Memory B cell (primary cell): ENCODE measurements around the gene REXO1.

Source experiments
- ATAC-seq: fragments of 150-1000 bp; cut with Tn5 transposase; 2 replicates; pipeline ENCODE4 v1.10.0; 2021; ENCODE audit warnings: low read depth, mild to moderate bottlenecking, moderate library complexity
- DNase-seq, 2 donors: peaks; one replicate each; pipeline ENCODE4 v3.0.0; 2022; ENCODE audit warnings: low spot score in 2 of 2
- H3K27ac Mint-ChIP-seq: one replicate; pipeline ENCODE4 v1.8.0; 2022; ENCODE audit warnings: mild to moderate bottlenecking, moderate library complexity, mixed read lengths
- H3K27me3 Mint-ChIP-seq: one replicate; pipeline ENCODE4 v1.8.0; 2022; ENCODE audit warnings: mixed read lengths
- H3K36me3 Mint-ChIP-seq: one replicate; pipeline ENCODE4 v1.8.0; 2022; ENCODE audit warnings: mild to moderate bottlenecking, mixed read lengths
- H3K4me1 Mint-ChIP-seq: one replicate; pipeline ENCODE4 v1.8.0; 2022; ENCODE audit warnings: mixed read lengths
- H3K4me3 Mint-ChIP-seq: one replicate; pipeline ENCODE4 v1.8.0; 2022; ENCODE audit warnings: mild to moderate bottlenecking, moderate library complexity, mixed read lengths
- H3K9me3 Mint-ChIP-seq: one replicate; pipeline ENCODE4 v1.8.0; 2022; ENCODE audit warnings: mixed read lengths

The REXO1 gene

GRCh38 chr19:1841209-1841924, 6.9 kb downstream of the REXO1 start:
- Mint-ChIP-seq H3K27ac (peak overlapping the region; percentile 35), H3K27me3 (no peaks in the 10 kb centered on the region), H3K4me1 (peaks cover 33% of the 10 kb centered on the region), H3K36me3 (peaks cover 5% of the 10 kb centered on the region), H3K9me3 (no peaks in the 10 kb centered on the region), H3K4me3 (no peak overlapping the region)
- DNase-seq, result no peak
- no peak for ATAC-seq

DNA sequence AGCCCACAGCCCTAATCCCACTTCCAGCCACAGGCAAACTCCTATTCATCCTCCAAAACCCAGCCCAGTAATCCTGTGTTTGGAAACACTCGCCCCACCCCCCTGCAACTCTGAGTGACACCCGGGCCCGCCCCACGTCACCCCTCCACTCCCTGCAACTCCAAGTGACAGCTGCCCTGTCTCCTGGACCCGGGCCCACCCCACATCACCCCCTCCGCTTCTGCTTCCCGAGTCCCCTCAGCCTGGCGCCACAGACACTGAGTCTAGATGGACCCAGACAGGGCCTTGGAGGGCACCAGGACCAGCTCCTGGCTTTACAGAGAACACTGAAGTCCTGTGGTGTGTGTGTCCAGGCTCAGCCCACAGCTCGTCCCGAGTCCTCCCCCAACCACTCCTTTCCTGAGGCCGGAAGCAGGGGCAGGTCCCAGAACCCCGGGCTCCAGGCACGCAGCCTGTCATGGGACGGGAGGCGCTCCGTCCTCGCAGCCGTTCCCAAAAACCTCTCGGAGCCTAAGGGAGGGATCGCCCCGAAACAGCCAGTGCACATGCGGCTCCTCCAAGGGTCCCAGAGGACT, 7.7 kb downstream of the REXO1 start:
- peaks cover 29% of the 10 kb centered on the region for H3K4me1 Mint-ChIP-seq
- DNase-seq (no peak), ATAC-seq (no peak)
- peaks cover 5% of the 10 kb centered on the region for H3K36me3 Mint-ChIP-seq
- no peak overlapping the region for H3K4me3 Mint-ChIP-seq
- no peaks in the 10 kb centered on the region for H3K27me3 Mint-ChIP-seq
- H3K27ac Mint-ChIP-seq, result peak overlapping the region; percentile 24
- H3K9me3 Mint-ChIP-seq, result no peaks in the 10 kb centered on the region

DNA sequence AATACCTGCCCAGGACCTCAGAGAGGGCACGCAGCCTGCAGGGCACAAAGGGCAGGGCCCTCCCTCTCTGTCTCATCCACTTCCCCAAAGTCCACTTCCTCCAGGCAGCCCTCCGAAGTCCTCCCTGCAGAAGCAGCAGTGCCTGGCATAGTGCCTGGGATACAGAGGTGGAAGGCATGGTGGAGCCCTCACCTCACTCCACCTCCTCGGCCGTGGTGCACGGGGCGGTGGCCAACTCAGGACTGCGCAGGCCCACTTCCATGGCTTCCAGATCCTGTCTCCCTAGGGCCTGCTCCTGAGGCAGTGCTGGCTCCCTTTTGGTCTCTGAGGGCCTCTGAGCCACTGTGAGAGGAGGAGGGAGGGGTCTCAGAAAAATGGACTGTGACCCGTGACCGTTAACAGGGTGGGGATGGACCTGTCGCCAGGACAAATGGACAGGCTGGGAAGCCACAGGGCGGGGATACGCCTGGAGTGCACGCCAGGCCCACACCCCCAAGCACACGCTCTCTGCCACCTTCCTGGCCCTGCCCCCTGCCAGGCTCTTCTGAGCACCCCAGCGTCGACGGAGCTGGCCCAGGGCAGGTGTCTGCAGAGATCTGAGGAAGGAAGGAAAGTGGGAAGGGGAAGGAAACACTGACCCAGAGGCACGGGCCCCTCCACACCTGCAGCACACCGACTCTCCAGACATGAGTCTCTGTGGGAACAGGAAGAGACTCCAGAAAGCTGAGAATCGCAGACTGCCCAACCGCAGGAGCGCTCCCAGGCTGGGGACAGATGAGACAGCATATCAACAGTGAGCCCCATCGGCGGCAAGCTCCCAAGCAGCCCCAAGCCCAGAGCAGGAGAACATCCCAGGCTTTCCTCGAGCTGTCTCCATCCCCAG, 8.4 kb downstream of the REXO1 start:
- H3K4me1 Mint-ChIP-seq, result peaks cover 28% of the 10 kb centered on the region
- ATAC-seq (no peak), DNase-seq (no peak)
- peaks cover 4% of the 10 kb centered on the region for H3K36me3 Mint-ChIP-seq
- peak overlapping the region; percentile 24 for H3K27ac Mint-ChIP-seq
- H3K27me3 Mint-ChIP-seq, result no peaks in the 10 kb centered on the region
- H3K9me3 Mint-ChIP-seq, result no peaks in the 10 kb centered on the region
- H3K4me3 Mint-ChIP-seq, result no peak overlapping the region

DNA sequence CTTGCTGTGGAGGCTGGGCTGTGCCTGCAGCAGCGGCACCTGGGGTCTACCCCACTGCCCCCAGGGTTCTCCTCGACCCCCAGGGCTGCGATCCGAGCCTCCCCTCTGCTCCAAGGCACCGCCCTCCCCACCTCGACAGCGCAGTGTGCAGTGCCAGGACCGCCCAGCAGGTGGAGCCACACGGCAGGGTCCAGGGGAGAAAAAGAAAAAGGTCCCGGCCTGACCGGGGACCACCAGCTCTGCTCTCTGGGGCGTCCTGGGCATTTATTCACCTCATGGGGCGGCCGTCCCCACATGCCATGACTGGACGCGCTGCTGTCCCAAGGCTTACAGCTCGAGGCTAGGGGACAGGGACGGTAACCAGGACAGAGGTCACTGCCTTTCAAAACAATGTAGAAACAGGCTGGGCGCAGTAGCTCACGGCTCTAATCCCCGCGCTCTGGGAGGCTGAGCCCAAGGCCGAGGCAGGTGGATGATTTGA, 10.6 kb downstream of the REXO1 start:
- Mint-ChIP-seq H3K27me3 (no peaks in the 10 kb centered on the region), H3K36me3 (peaks cover 3% of the 10 kb centered on the region), H3K27ac (no peak overlapping the region), H3K4me3 (no peak overlapping the region), H3K9me3 (no peaks in the 10 kb centered on the region), H3K4me1 (peaks cover 25% of the 10 kb centered on the region)
- ATAC-seq, result peak; percentile 71
- DNase-seq, result peak; percentile 67 to 82

DNA sequence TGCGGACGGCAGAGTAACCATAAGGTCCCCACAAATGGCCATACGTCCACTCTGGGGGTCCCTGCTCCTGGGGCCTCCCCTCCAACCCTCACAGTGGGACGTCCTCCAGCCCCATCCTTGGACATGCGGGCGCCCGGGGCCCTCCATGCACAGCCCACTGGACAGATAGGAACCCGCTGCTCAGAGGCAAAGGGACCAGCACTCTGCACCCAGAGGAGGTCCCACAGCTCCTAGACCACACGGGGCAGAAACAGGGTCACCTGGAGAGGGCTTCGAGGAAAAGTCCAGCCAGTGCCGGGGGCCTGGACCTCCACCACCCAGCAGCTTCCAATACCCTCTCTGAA, 11.1 kb downstream of the REXO1 start:
- ATAC-seq, result no peak
- Mint-ChIP-seq H3K9me3 (no peaks in the 10 kb centered on the region), H3K27ac (no peak overlapping the region), H3K4me1 (peaks cover 25% of the 10 kb centered on the region), H3K36me3 (peaks cover 3% of the 10 kb centered on the region), H3K27me3 (no peaks in the 10 kb centered on the region), H3K4me3 (no peak overlapping the region)
- DNase-seq, result no peak

DNA sequence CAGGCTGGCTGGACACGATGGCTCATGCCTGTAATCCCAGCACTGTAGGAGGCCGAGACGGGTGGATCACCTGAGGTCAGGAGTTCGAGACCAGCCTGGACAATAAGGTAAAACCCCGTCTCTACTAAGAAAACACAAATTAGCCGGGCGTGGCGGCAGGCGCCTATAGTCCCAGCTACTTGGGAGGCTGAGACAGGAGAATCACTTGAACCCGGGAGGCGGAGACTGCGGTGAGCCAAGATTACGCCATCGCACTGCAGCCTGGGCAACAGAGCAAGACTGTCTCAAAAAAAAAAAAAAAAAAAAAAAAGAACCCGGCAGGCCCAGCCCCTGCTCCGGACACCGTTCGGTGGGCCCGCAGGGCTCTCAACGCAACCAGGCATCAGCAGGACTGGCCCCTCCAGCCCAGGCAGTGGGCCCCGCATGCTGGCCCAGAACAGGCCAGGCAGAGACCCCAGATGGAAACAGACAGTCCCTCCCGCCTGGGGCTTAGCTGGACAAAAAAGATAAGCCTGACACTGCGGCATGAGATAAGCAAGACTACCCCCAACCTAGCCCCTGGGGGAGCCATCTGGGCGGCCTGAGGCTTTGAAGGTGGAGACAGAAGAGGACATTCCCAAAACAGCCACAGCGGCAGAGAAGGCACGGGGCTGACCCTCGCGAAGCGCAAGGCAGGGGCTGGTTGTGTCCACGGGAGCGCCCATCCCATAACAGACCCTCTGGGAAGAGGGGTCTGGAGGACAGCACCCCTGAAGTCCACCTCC, 11.6 kb downstream of the REXO1 start:
- Mint-ChIP-seq H3K4me1 (peaks cover 25% of the 10 kb centered on the region), H3K9me3 (no peaks in the 10 kb centered on the region), H3K36me3 (peaks cover 3% of the 10 kb centered on the region), H3K27me3 (no peaks in the 10 kb centered on the region), H3K4me3 (no peak overlapping the region), H3K27ac (no peak overlapping the region)
- DNase-seq (no peak), ATAC-seq (no peak)

DNA sequence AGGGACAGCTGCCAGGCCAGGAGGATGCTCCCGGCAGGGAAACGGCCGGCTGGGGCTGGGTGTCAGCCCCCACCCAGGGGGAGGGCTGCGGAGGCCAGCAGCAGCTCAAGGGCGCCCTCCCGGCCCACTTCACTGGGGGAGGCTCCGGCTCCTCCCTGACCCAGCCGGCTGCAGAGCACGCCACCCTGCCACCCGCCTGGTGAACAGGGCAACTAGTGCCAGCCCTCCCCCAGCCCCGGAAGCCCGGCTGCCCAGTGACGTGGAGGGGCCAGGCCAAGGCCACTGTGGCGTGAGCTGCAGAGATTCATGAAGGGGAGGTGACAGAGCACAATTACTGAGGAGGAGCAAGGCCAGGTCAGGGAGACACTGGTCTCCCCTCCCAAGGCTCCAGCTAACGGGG, 14.7 kb downstream of the REXO1 start:
- DNase-seq (no peak), ATAC-seq (no peak)
- no peaks in the 10 kb centered on the region for H3K27me3 Mint-ChIP-seq
- peaks cover 4% of the 10 kb centered on the region for H3K36me3 Mint-ChIP-seq
- H3K4me1 Mint-ChIP-seq, result peaks cover 7% of the 10 kb centered on the region
- no peak overlapping the region for H3K4me3 Mint-ChIP-seq
- H3K9me3 Mint-ChIP-seq, result no peaks in the 10 kb centered on the region
- peak overlapping the region; percentile 31 for H3K27ac Mint-ChIP-seq

- DNase-seq (no peak), ATAC-seq (no peak)
- Mint-ChIP-seq H3K4me1 (peaks cover 5% of the 10 kb centered on the region), H3K27me3 (no peaks in the 10 kb centered on the region), H3K9me3 (no peaks in the 10 kb centered on the region), H3K27ac (no peak overlapping the region), H3K4me3 (no peak overlapping the region), H3K36me3 (peaks cover 4% of the 10 kb centered on the region)
Measured at GRCh38 chr19:1832046-1832663, 16.1 kb downstream of the REXO1 start.

GRCh38 chr19:1830978-1831377, 17.3 kb downstream of the REXO1 start:
- DNase-seq, result no peak
- Mint-ChIP-seq H3K36me3 (peaks cover 7% of the 10 kb centered on the region), H3K9me3 (no peaks in the 10 kb centered on the region), H3K4me1 (peaks cover 3% of the 10 kb centered on the region), H3K4me3 (no peak overlapping the region), H3K27ac (no peak overlapping the region), H3K27me3 (no peaks in the 10 kb centered on the region)
- ATAC-seq, result no peak

- Mint-ChIP-seq H3K4me3 (no peak overlapping the region), H3K9me3 (no peaks in the 10 kb centered on the region), H3K4me1 (peaks cover 5% of the 10 kb centered on the region), H3K27me3 (no peaks in the 10 kb centered on the region), H3K27ac (no peak overlapping the region), H3K36me3 (peaks cover 9% of the 10 kb centered on the region)
- no peak for ATAC-seq
- no peak for DNase-seq
Measured at GRCh38 chr19:1830568-1830967, 17.7 kb downstream of the REXO1 start.

DNA sequence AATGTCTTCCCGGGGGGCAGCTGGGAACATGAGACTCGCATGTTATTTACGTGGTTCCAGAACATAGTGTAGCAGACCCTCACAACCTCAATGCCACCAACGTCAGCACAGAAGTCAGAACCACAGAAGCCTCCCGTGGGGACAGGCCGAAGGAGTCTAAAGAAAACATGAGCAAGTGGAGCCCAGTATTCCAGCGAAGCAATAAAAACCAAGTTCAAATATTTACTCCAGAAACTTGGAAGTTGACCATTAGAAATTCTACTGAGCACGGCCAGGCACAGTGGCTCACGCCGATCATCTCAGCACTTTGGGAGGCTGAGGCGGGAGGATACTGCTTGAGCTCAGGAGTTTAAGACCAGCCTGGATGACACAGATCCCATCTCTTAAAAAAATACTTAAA, 18.3 kb downstream of the REXO1 start:
- H3K36me3 Mint-ChIP-seq, result peaks cover 9% of the 10 kb centered on the region
- H3K4me3 Mint-ChIP-seq, result no peak overlapping the region
- DNase-seq (no peak), ATAC-seq (no peak)
- no peaks in the 10 kb centered on the region for H3K9me3 Mint-ChIP-seq
- H3K27me3 Mint-ChIP-seq, result no peaks in the 10 kb centered on the region
- peaks cover 5% of the 10 kb centered on the region for H3K4me1 Mint-ChIP-seq
- no peak overlapping the region for H3K27ac Mint-ChIP-seq

DNA sequence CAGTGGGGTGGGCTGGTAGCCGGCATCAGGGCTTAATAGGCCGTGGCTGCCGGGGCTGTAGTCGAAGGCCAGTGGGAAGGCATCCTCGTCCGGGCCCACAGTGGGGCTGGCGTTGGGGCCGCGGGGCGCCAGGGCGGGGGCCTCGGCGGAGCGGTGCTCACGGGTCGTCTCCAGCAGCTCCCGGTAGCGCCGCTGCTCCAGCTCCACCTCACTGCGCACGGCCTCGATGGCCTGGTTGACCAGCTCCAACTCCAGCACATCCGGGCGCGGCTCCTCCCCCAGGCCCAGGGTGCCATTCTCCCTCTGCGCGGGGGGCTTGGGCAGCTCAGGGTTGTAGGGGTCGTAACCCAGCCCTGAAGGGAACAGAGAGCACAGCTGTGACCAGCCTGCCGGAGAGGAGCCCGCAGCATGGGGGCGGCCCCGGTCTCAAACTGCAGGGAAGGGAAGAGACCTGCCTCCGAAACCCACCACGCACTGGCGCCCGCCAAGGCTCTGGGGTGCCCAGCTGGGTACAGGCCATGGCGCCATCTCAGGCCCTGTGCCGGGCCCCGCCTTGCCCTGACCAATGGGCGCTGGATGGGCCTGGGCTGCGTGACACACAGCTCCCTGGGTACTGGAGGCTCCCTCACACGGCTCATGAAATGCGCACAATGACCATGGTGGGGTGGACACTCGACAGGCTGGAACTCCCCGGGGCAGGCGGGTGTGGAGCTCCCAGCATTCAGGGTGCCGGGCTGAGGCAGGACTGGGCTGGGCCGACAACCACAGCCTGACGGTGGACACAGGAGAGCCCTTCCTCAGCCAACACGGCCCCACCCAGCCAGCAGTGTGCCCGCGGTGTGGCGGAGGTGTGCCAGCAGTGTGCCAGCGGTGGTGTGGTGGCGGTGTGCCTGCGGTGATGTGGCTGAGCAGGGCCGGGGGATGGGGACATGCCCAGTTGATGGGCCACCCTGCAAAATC, 19.7 kb downstream of the REXO1 start:
- peaks cover 5% of the 10 kb centered on the region for H3K4me1 Mint-ChIP-seq
- ATAC-seq (no peak), DNase-seq (no peak)
- no peaks in the 10 kb centered on the region for H3K9me3 Mint-ChIP-seq
- H3K27me3 Mint-ChIP-seq, result no peaks in the 10 kb centered on the region
- no peak overlapping the region for H3K4me3 Mint-ChIP-seq
- H3K36me3 Mint-ChIP-seq, result peaks cover 12% of the 10 kb centered on the region
- no peak overlapping the region for H3K27ac Mint-ChIP-seq
